ENCODE measurements around the gene RAP1A.

DNA sequence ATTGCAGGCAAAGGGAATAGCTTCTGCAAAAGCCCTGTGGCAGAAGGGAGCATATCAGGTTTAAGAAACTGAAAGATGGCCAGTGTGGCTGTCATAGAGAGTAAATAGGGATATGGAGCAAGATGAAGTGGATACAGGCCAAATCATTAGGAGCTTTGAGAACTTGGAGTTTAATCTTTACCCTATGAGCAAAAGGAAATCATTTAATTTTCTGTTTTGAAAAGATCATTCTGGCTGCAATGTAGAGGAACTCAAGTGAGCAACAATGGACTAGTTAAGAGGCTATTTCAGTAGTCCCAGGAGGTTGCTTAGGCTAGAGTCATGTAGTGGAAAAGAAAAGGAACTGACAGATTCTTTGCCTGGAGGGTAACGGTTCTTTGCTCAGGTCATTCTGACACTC is 47.2 kb downstream of the RAP1A start:
- TF ChIP-seq, protein P1, sequence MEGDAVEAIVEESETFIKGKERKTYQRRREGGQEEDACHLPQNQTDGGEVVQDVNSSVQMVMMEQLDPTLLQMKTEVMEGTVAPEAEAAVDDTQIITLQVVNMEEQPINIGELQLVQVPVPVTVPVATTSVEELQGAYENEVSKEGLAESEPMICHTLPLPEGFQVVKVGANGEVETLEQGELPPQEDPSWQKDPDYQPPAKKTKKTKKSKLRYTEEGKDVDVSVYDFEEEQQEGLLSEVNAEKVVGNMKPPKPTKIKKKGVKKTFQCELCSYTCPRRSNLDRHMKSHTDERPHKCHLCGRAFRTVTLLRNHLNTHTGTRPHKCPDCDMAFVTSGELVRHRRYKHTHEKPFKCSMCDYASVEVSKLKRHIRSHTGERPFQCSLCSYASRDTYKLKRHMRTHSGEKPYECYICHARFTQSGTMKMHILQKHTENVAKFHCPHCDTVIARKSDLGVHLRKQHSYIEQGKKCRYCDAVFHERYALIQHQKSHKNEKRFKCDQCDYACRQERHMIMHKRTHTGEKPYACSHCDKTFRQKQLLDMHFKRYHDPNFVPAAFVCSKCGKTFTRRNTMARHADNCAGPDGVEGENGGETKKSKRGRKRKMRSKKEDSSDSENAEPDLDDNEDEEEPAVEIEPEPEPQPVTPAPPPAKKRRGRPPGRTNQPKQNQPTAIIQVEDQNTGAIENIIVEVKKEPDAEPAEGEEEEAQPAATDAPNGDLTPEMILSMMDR (conservative IDR thresholded peaks at IDR 0.05 in 1 of 2, IDR thresholded peaks at IDR 0.05 in 1 of 2; ENCODE audit: extremely low read depth in 1 of 2, insufficient read depth in 1 of 2, low read depth in 1 of 2, low read length in 2 of 2), result no peak
- TF ChIP-seq EZH2 (IDR thresholded peaks at IDR 0.05; ENCODE audit: borderline replicate concordance, low read length), result no peak
